Activated T-cell treated with anti-CD3 and anti-CD28 coated beads for 48 hours (primary cell): ENCODE data around the gene LHPP.

Experiments used
- DNase-seq: peaks from one replicate; pipeline ENCODE4 v3.0.0-alpha.2; 2020; ENCODE audit warnings: low read depth

The LHPP gene

GRCh38 chr10:124658591-124659242 is 197.1 kb downstream of the LHPP start:
- no peak for DNase-seq

GRCh38 chr10:124659380-124659779 is 197.8 kb downstream of the LHPP start:
- no peak for DNase-seq

- no peak for DNase-seq
Measured at GRCh38 chr10:124660404-124661125, 198.9 kb downstream of the LHPP start.

- no peak for DNase-seq
Measured at GRCh38 chr10:124661660-124662180, 200.1 kb downstream of the LHPP start.

- DNase-seq, result no peak
Measured at GRCh38 chr10:124663228-124663627, 201.6 kb downstream of the LHPP start.
